Measurements from ENCODE around the gene PREX1.
A peak's percentile ranks its signal among the peaks of the same experiment; 100 is the strongest.

PREX1 gene

DNA sequence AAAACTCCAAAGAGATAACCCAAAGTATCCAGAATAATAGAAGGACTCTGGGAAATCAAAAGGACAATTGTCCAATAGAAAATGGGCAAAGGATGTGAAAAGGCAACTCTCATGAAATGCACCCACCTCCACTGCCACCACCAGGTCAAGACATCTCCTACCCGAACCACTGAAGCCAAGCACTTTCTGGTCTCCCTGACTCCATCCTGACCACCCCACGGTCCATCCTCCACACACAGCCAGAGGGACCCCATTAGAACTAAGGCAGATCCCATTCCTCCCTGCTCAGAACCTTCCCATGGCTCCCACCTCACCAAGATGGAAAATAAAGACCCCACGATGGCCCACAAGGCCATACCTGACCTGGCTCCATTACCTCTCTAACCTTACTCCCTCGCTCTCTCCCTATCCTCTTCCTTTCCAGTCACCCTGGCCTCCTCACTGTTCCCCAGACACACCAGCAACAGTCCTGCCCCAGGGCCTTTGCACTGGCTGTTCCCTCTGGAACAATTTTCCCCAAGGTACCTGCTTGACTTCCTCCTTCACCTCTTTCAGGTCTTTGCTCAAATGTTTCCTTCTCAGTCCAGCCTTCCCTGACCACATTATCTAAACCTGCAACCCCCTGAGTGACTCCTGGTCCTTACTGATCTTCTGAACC, 108.1 kb downstream of the PREX1 start:
- Histone ChIP-seq H3K4me1 (ENCODE audit: control extremely low read depth in 1 of 4, control insufficient read depth in 4 of 4, insufficient read depth in 4 of 4, low read length in 3 of 4) (peaks cover 23 to 94% (median 77%) of the 10 kb centered on the region in 4 experiments), H3K4me3 (ENCODE audit: control insufficient read depth in 1 of 7, extremely low read depth in 1 of 7, insufficient read depth in 4 of 7, low read depth in 2 of 7, low read length in 6 of 7) (no peak overlapping the region), H3K9me3 (ENCODE audit: control extremely low read depth in 1 of 5, control insufficient read depth in 4 of 5, insufficient read depth in 2 of 5, low read depth in 1 of 5, low read length in 4 of 5) (no peaks in the 10 kb centered on the region), H3K27me3 (replicated peaks in 2 of 5; ENCODE audit: control insufficient read depth in 4 of 5, insufficient read depth in 5 of 5, low read length in 4 of 5) (no peaks in the 10 kb centered on the region), H3K27ac (ENCODE audit: insufficient read depth in 1 of 2, low read depth in 1 of 2, low read length in 2 of 2, poor library complexity in 1 of 2, severe bottlenecking in 2 of 2) (no peak overlapping the region), H3K36me3 (ENCODE audit: control insufficient read depth in 4 of 4, insufficient read depth in 4 of 4, low read length in 3 of 4) (peaks cover 0 to 17% (median 2%) of the 10 kb centered on the region in 4 experiments)
- DNase-seq, result no peak
- ChIA-PET CTCF (interaction anchor here (0.9 to 2.2 kb wide), 3 partner anchors 7 to 69 kb away, joined by 3 to 5 read pairs (median 4); no protein-coding TSS in a partner anchor), POLR2A (no interaction called here)
- 98% methylated on average over 4 of the region's 4 CpGs for WGBS (ENCODE audit: insufficient coverage)

DNA sequence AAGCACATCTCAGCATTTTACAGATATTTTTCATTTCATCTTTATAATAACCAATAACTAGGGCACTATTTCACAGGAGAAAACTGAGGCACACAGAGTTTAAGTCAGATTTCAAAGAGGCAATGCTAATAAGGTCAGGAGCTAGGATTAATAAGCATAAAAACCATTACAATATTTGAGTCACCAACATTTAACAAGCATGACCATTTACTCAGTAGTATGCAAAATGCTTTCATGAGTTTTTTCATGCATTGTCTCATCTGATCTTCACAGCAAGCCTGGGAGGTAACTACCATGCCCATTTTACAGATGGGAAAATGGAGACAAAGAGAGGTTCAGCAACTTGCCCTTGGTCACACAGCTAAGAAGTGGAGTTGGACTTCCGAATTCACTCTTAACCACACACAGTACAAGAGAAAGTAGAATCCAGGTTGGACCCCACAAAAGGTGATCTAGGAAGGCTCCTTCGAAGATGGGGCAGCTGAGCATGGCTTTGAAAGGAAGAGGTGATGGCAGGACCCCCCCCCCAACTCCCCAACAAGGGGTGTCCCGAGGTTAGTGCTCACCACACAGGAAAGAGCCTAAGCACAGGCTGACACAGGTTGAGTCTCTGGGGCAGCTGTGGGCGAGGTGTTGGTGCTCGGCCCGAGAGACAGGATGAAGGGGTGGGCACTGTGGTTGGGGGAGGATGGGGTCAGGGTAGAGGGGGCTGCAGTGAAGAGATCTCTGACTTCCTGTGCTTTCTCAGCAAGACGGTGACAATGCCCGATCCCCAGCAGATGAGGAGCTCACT, 108.8 kb downstream of the PREX1 start:
- Histone ChIP-seq H3K9me3 (ENCODE audit: control extremely low read depth in 1 of 5, control insufficient read depth in 4 of 5, insufficient read depth in 2 of 5, low read depth in 1 of 5, low read length in 4 of 5) (no peaks in the 10 kb centered on the region), H3K36me3 (ENCODE audit: control insufficient read depth in 4 of 4, insufficient read depth in 4 of 4, low read length in 3 of 4) (peaks cover 0 to 11% (median 1%) of the 10 kb centered on the region in 4 experiments), H3K4me3 (ENCODE audit: control insufficient read depth in 1 of 7, extremely low read depth in 1 of 7, insufficient read depth in 4 of 7, low read depth in 2 of 7, low read length in 6 of 7) (no peak overlapping the region), H3K27ac (ENCODE audit: insufficient read depth in 1 of 2, low read depth in 1 of 2, low read length in 2 of 2, poor library complexity in 1 of 2, severe bottlenecking in 2 of 2) (no peak overlapping the region), H3K4me1 (ENCODE audit: control extremely low read depth in 1 of 4, control insufficient read depth in 4 of 4, insufficient read depth in 4 of 4, low read length in 3 of 4) (peaks cover 23 to 87% (median 72%) of the 10 kb centered on the region in 4 experiments), H3K27me3 (replicated peaks in 2 of 5; ENCODE audit: control insufficient read depth in 4 of 5, insufficient read depth in 5 of 5, low read length in 4 of 5) (no peaks in the 10 kb centered on the region)
- WGBS (ENCODE audit: insufficient coverage), result no CpG with 5 or more reads among the region's 8 CpGs
- ChIA-PET POLR2A (no interaction called here), CTCF (interaction anchor here (0.9 to 2.2 kb wide), 5 partner anchors 8 to 266 kb away, joined by 3 to 5 read pairs (median 3); no protein-coding TSS in a partner anchor)
- peak in 2 of 3 donors; percentile 51 to 59 for DNase-seq

- ChIA-PET CTCF (interaction anchor here (1.0 to 2.2 kb wide), 4 partner anchors 9 to 192 kb away, joined by 3 to 7 read pairs (median 4); no protein-coding TSS in a partner anchor), POLR2A (interaction anchor here (0.6 kb wide), 1 partner anchor 354 kb away, joined by 4 read pairs; no protein-coding TSS in a partner anchor)
- 88% methylated on average over 5 of the region's 6 CpGs for WGBS (ENCODE audit: insufficient coverage)
- no peak for DNase-seq
- Histone ChIP-seq H3K27ac (ENCODE audit: insufficient read depth in 1 of 2, low read depth in 1 of 2, low read length in 2 of 2, poor library complexity in 1 of 2, severe bottlenecking in 2 of 2) (no peak overlapping the region), H3K36me3 (ENCODE audit: control insufficient read depth in 4 of 4, insufficient read depth in 4 of 4, low read length in 3 of 4) (peaks cover 0 to 8% (median 1%) of the 10 kb centered on the region in 4 experiments), H3K9me3 (ENCODE audit: control extremely low read depth in 1 of 5, control insufficient read depth in 4 of 5, insufficient read depth in 2 of 5, low read depth in 1 of 5, low read length in 4 of 5) (no peaks in the 10 kb centered on the region), H3K4me1 (ENCODE audit: control extremely low read depth in 1 of 4, control insufficient read depth in 4 of 4, insufficient read depth in 4 of 4, low read length in 3 of 4) (peaks cover 23 to 74% (median 60%) of the 10 kb centered on the region in 4 experiments), H3K27me3 (replicated peaks in 2 of 5; ENCODE audit: control insufficient read depth in 4 of 5, insufficient read depth in 5 of 5, low read length in 4 of 5) (no peaks in the 10 kb centered on the region), H3K4me3 (ENCODE audit: control insufficient read depth in 1 of 7, extremely low read depth in 1 of 7, insufficient read depth in 4 of 7, low read depth in 2 of 7, low read length in 6 of 7) (no peak overlapping the region)
Measured at GRCh38 chr20:48717680-48718223, 110.0 kb downstream of the PREX1 start.

DNA sequence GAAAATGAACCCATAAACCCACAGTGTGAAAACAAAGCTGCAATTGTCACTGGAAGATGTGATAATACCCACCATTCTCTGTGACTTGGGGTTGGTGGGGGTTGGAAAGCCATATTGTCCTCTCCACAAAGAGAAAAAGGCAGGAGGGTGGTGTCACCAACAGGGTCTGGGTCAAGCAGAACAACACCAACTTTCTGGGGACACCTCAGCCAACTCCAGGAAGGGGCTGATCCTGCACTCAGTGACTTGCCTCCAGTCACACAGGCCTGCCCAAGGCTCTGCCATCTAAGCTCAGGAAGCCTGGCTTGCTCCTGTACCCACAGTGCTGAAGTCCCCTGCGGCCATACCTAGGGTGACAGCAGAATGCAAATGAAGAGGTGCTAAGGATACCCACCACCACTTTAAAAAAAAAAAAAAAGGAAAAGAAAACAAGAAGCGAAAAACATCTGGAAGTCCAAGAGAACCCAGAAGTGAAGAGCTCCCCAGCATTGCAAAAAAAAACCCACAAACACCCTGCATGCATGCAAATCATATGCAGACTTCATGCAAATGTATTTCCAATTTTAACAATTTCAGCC, 110.6 kb downstream of the PREX1 start:
- H3K36me3 ChIP-seq (ENCODE audit: control insufficient read depth in 4 of 4, insufficient read depth in 4 of 4, low read length in 3 of 4), result peaks cover 0 to 8% (median 1%) of the 10 kb centered on the region in 4 experiments
- WGBS (ENCODE audit: insufficient coverage), result no CpG with 5 or more reads among the region's 2 CpGs
- no peaks in the 10 kb centered on the region for H3K9me3 ChIP-seq (ENCODE audit: control extremely low read depth in 1 of 5, control insufficient read depth in 4 of 5, insufficient read depth in 2 of 5, low read depth in 1 of 5, low read length in 4 of 5)
- no peaks in the 10 kb centered on the region for H3K27me3 ChIP-seq (replicated peaks in 2 of 5; ENCODE audit: control insufficient read depth in 4 of 5, insufficient read depth in 5 of 5, low read length in 4 of 5)
- no peak overlapping the region for H3K27ac ChIP-seq (ENCODE audit: insufficient read depth in 1 of 2, low read depth in 1 of 2, low read length in 2 of 2, poor library complexity in 1 of 2, severe bottlenecking in 2 of 2)
- H3K4me1 ChIP-seq (ENCODE audit: control extremely low read depth in 1 of 4, control insufficient read depth in 4 of 4, insufficient read depth in 4 of 4, low read length in 3 of 4), result peaks cover 19 to 74% (median 58%) of the 10 kb centered on the region in 4 experiments
- H3K4me3 ChIP-seq (ENCODE audit: control insufficient read depth in 1 of 7, extremely low read depth in 1 of 7, insufficient read depth in 4 of 7, low read depth in 2 of 7, low read length in 6 of 7), result no peak overlapping the region
- DNase-seq, result no peak
- ChIA-PET POLR2A (interaction anchor here (0.6 kb wide), 1 partner anchor 354 kb away, joined by 4 read pairs; no protein-coding TSS in a partner anchor), CTCF (interaction anchor here (1.8 to 2.2 kb wide), 3 partner anchors 10 to 18 kb away, joined by 5 to 7 read pairs (median 5); no protein-coding TSS in a partner anchor)

GRCh38 chr20:48716541-48716940, 111.3 kb downstream of the PREX1 start:
- Histone ChIP-seq H3K9me3 (ENCODE audit: control extremely low read depth in 1 of 5, control insufficient read depth in 4 of 5, insufficient read depth in 2 of 5, low read depth in 1 of 5, low read length in 4 of 5) (no peaks in the 10 kb centered on the region), H3K4me1 (ENCODE audit: control extremely low read depth in 1 of 4, control insufficient read depth in 4 of 4, insufficient read depth in 4 of 4, low read length in 3 of 4) (peaks cover 18 to 71% (median 53%) of the 10 kb centered on the region in 4 experiments), H3K4me3 (ENCODE audit: control insufficient read depth in 1 of 7, extremely low read depth in 1 of 7, insufficient read depth in 4 of 7, low read depth in 2 of 7, low read length in 6 of 7) (no peak overlapping the region), H3K27me3 (replicated peaks in 2 of 5; ENCODE audit: control insufficient read depth in 4 of 5, insufficient read depth in 5 of 5, low read length in 4 of 5) (no peaks in the 10 kb centered on the region), H3K36me3 (ENCODE audit: control insufficient read depth in 4 of 4, insufficient read depth in 4 of 4, low read length in 3 of 4) (peaks cover 0 to 7% (median 1%) of the 10 kb centered on the region in 4 experiments), H3K27ac (ENCODE audit: insufficient read depth in 1 of 2, low read depth in 1 of 2, low read length in 2 of 2, poor library complexity in 1 of 2, severe bottlenecking in 2 of 2) (no peak overlapping the region)
- ChIA-PET POLR2A (no interaction called here), CTCF (interaction anchor here (1.0 to 2.1 kb wide), 4 partner anchors 9 to 40 kb away, joined by 3 to 7 read pairs (median 4); no protein-coding TSS in a partner anchor)
- 95% methylated on average over 6 of the region's 7 CpGs for WGBS (ENCODE audit: insufficient coverage)
- DNase-seq, result no peak

DNA sequence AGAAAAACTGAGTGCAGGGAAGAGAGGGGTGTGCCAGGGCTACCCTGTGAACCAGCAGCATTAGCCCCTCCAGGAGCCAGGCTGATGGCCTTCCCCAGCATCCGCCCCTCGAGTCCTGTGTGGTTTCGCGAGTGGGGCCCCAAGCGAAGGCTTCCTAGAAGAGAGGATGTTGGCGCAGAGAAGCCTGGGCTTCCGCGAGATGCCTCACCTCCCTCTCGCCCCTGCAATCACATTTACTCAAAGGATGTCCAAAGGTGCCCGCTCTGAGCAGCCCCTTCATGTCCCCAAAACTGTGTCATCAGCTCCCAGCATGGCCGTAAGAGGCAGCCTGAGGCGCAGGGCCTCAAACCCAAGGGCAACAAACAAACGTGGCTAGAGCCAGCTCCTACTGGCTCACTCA, 111.7 kb downstream of the PREX1 start:
- WGBS (ENCODE audit: insufficient coverage), result 33% methylated on average over 7 of the region's 13 CpGs
- peaks cover 18 to 67% (median 49%) of the 10 kb centered on the region in 4 experiments for H3K4me1 ChIP-seq (ENCODE audit: control extremely low read depth in 1 of 4, control insufficient read depth in 4 of 4, insufficient read depth in 4 of 4, low read length in 3 of 4)
- no peaks in the 10 kb centered on the region for H3K27me3 ChIP-seq (replicated peaks in 2 of 5; ENCODE audit: control insufficient read depth in 4 of 5, insufficient read depth in 5 of 5, low read length in 4 of 5)
- peak in 1 of 3 donors; percentile 36 for DNase-seq
- no peaks in the 10 kb centered on the region for H3K9me3 ChIP-seq (ENCODE audit: control extremely low read depth in 1 of 5, control insufficient read depth in 4 of 5, insufficient read depth in 2 of 5, low read depth in 1 of 5, low read length in 4 of 5)
- peaks cover 0 to 3% (median 1%) of the 10 kb centered on the region in 4 experiments for H3K36me3 ChIP-seq (ENCODE audit: control insufficient read depth in 4 of 4, insufficient read depth in 4 of 4, low read length in 3 of 4)
- POLR2A ChIA-PET, result no interaction called here
- CTCF ChIA-PET, result interaction anchor here (1.0 to 1.8 kb wide), 3 partner anchors 8 to 40 kb away, joined by 3 to 5 read pairs (median 3); no protein-coding TSS in a partner anchor
- H3K27ac ChIP-seq (ENCODE audit: insufficient read depth in 1 of 2, low read depth in 1 of 2, low read length in 2 of 2, poor library complexity in 1 of 2, severe bottlenecking in 2 of 2), result no peak overlapping the region
- no peak overlapping the region for H3K4me3 ChIP-seq (ENCODE audit: control insufficient read depth in 1 of 7, extremely low read depth in 1 of 7, insufficient read depth in 4 of 7, low read depth in 2 of 7, low read length in 6 of 7)

Measured in common myeloid progenitor, CD34-positive (primary cell).